Keratinocyte (primary cell): ENCODE measurements around the gene RELCH. TPM values are rescaled to one million over a fixed set of nuclear protein-coding genes. Genes with fewer than 3 reads are reported as not detected.

Experiments
- DNase-seq: peaks from one replicate; pipeline ENCODE4 v3.0.0-alpha.2; 2011; ENCODE audit warnings: low read depth, missing footprints, low spot score
- FAIRE-seq: peaks from 2 replicates; lab custom pipeline; 2011; peaks lifted over from hg19 to GRCh38; lab: Jason Lieb, UNC
- H2AFZ ChIP-seq: 2 replicates; pipeline ENCODE4 v1.6.0; 2012; ENCODE audit warnings: low read length, control low read depth, inconsistent platforms; ENCODE audit not compliant: control insufficient read depth
- H3K27ac ChIP-seq: 2 replicates; pipeline ENCODE4 v1.5.1; 2011; ENCODE audit warnings: low read length; ENCODE audit not compliant: control insufficient read depth, insufficient read depth
- H3K27me3 ChIP-seq: 3 replicates; pipeline ENCODE4 v1.6.0; 2011; ENCODE audit warnings: low read length; ENCODE audit not compliant: control insufficient read depth, insufficient read depth; ENCODE audit errors: extremely low read depth
- H3K36me3 ChIP-seq, 2 experiments: 2 replicates in 1 of 2; 3 replicates in 1 of 2; pipeline ENCODE4 v1.5.1; 2011; ENCODE audit warnings: low read length in 2 of 2, mild to moderate bottlenecking in 1 of 2; ENCODE audit not compliant: control insufficient read depth in 2 of 2, insufficient read depth in 2 of 2; ENCODE audit errors: extremely low read depth in 1 of 2
- H3K4me1 ChIP-seq: 3 replicates; pipeline ENCODE4 v1.5.1; 2011; ENCODE audit warnings: low read length; ENCODE audit not compliant: control insufficient read depth, insufficient read depth; ENCODE audit errors: extremely low read depth
- H3K4me2 ChIP-seq: 3 replicates; pipeline ENCODE4 v1.6.0; 2011; ENCODE audit warnings: low read depth, low read length; ENCODE audit not compliant: control insufficient read depth, insufficient read depth; ENCODE audit errors: extremely low read depth
- H3K4me3 ChIP-seq, 3 experiments: fragments of 200-600 bp in 1 of 3; sonication (generic) in 1 of 3; 2 replicates in 2 of 3; 3 replicates in 1 of 3; pipeline ENCODE4 v1.5.1; 2011 to 2016; ENCODE audit warnings: low read length in 3 of 3, mild to moderate bottlenecking in 3 of 3, control low read depth in 2 of 3, inconsistent platforms in 1 of 3, low read depth in 1 of 3, mixed read lengths in 1 of 3, mixed run types in 1 of 3, moderate library complexity in 1 of 3; ENCODE audit not compliant: control insufficient read depth in 2 of 3, insufficient read depth in 2 of 3; ENCODE audit errors: extremely low read depth in 1 of 3
- H3K79me2 ChIP-seq: 2 replicates; pipeline ENCODE4 v1.6.0; 2012; ENCODE audit warnings: low read length; ENCODE audit not compliant: control insufficient read depth, insufficient read depth
- H3K9ac ChIP-seq: 3 replicates; pipeline ENCODE4 v1.6.0; 2011; ENCODE audit warnings: low read length; ENCODE audit not compliant: control insufficient read depth, insufficient read depth; ENCODE audit errors: extremely low read depth
- H3K9me1 ChIP-seq: 3 replicates; pipeline ENCODE4 v1.6.0; 2011; ENCODE audit warnings: low read length; ENCODE audit not compliant: control insufficient read depth, insufficient read depth; ENCODE audit errors: extremely low read depth
- H3K9me3 ChIP-seq: 2 replicates; pipeline ENCODE4 v1.5.1; 2012; ENCODE audit warnings: low read depth, low read length; ENCODE audit not compliant: control insufficient read depth
- H4K20me1 ChIP-seq: 3 replicates; pipeline ENCODE4 v1.6.0; 2011; ENCODE audit warnings: low read length; ENCODE audit not compliant: control insufficient read depth, insufficient read depth; ENCODE audit errors: extremely low read depth
- CTCF ChIP-seq, 3 experiments: IDR thresholded peaks in 1 of 3; conservative IDR thresholded peaks in 1 of 3; optimal IDR thresholded peaks in 1 of 3; 2 replicates in 2 of 3; 3 replicates in 1 of 3; pipeline versions ENCODE3 to v1.5.1; 2011; ENCODE audit warnings: low read length in 3 of 3, mild to moderate bottlenecking in 3 of 3, moderate library complexity in 2 of 3, control low read depth in 1 of 3, inconsistent platforms in 1 of 3; ENCODE audit not compliant: insufficient read depth in 2 of 3; ENCODE audit errors: extremely low read depth in 1 of 3
- EZH2 ChIP-seq: IDR thresholded peaks from one replicate; pipeline ENCODE4 v1.6.1; 2012; ENCODE audit warnings: inconsistent platforms, mild to moderate bottlenecking, low read length, moderate library complexity
- dilution Hi-C: fragments of 300-500 bp; cut with MboI; formaldehyde crosslinking; loops from one replicate; pipeline ENCODE4 v1.7.0; 2020; ENCODE audit warnings: low sequenced_read_pairs; ENCODE audit not compliant: extremely low pct_ligation_motif_present
- polyA plus RNA-seq, 5 experiments: library from polyadenylated mRNA; depleted of rRNA in 3 of 5; stranded (reverse) in 3 of 5; stranded (forward) in 1 of 5; unstranded in 1 of 5; fragments of >200 nt; gene quantifications; 1 replicate in 1 of 5; 2 replicates in 3 of 5; 3 replicates in 1 of 5; pipeline versions ENCODE4 v1.2.1 to v1.2.3, GENCODE V29; 2011 to 2012; ENCODE audit warnings: missing spikeins in 2 of 5, low read depth in 1 of 5, low replicate concordance in 1 of 5

RELCH gene
- polyA plus RNA-seq, 1 donor (not counting 4 experiments of a cell fraction or from before 2014, with no cell fraction given): 21.8 TPM

GRCh38 chr18:62338446-62339105 is 151.5 kb downstream of the RELCH start:
- no peak overlapping the region for H3K4me2 ChIP-seq
- FAIRE-seq: no peak

GRCh38 chr18:62339106-62339988 is 152.3 kb downstream of the RELCH start:
- H3K27ac ChIP-seq: no peak overlapping the region
- H3K4me2 ChIP-seq: no peak overlapping the region
- dilution Hi-C loops: no loop called here
- H3K4me1 ChIP-seq: peaks cover 8% of the 10 kb centered on the region
- H3K9me1 ChIP-seq: no peaks in the 10 kb centered on the region
- no peak overlapping the region for H3K4me3 ChIP-seq
- FAIRE-seq (peak; percentile 58), DNase-seq (peak; percentile 25)
- H3K27me3 ChIP-seq: no peaks in the 10 kb centered on the region
- no peak overlapping the region for H2AFZ ChIP-seq
- H3K9ac ChIP-seq: no peak overlapping the region
- no peaks in the 10 kb centered on the region for H3K9me3 ChIP-seq
- no peaks in the 10 kb centered on the region for H3K79me2 ChIP-seq
- no peaks in the 10 kb centered on the region for H3K36me3 ChIP-seq
- H4K20me1 ChIP-seq: no peaks in the 10 kb centered on the region
- TF ChIP-seq CTCF (optimal IDR thresholded peaks at IDR 0.05 in 1 of 3, IDR thresholded peaks at IDR 0.05 in 1 of 3, conservative IDR thresholded peaks at IDR 0.05 in 1 of 3; ENCODE audit: extremely low read depth in 1 of 3, insufficient read depth in 2 of 3, low read length in 3 of 3) (no peak), EZH2 (no peak)

More at GRCh38 chr18:62338446-62339105, 151.5 kb downstream of the RELCH start:
- Histone ChIP-seq H3K9ac (no peak overlapping the region), H2AFZ (no peak overlapping the region), H4K20me1 (no peaks in the 10 kb centered on the region), H3K4me3 (no peak overlapping the region), H3K4me1 (peaks cover 12% of the 10 kb centered on the region), H3K9me1 (no peaks in the 10 kb centered on the region), H3K9me3 (no peaks in the 10 kb centered on the region), H3K36me3 (no peaks in the 10 kb centered on the region), H3K79me2 (no peaks in the 10 kb centered on the region), H3K27me3 (no peaks in the 10 kb centered on the region), H3K27ac (no peak overlapping the region)
- no peak for DNase-seq
- TF ChIP-seq EZH2 (no peak), CTCF (optimal IDR thresholded peaks at IDR 0.05 in 1 of 3, IDR thresholded peaks at IDR 0.05 in 1 of 3, conservative IDR thresholded peaks at IDR 0.05 in 1 of 3; ENCODE audit: extremely low read depth in 1 of 3, insufficient read depth in 2 of 3, low read length in 3 of 3) (no peak)
- dilution Hi-C loops: no loop called here
